CD4-positive, alpha-beta memory T cell (primary cell): Measurements from ENCODE around the gene KMT2B. TPM values are rescaled to one million over a fixed set of nuclear protein-coding genes. Genes with fewer than 3 reads are reported as not detected.
A peak's percentile ranks its signal among the peaks of the same experiment; 100 is the strongest.

Experiments used
- CTCF ChIA-PET: fragments of 350-600 bp; sonication (Branson Sonifier 250); formaldehyde crosslinking; loops from one replicate; lab custom pipeline; 2021; ENCODE audit warnings: inconsistent platforms; ENCODE audit not compliant: partially characterized antibody; lab: Charles Lee
- POLR2A ChIA-PET: fragments of 350-600 bp; sonication (Branson Sonifier 250); formaldehyde crosslinking; loops from one replicate; lab custom pipeline; 2021; ENCODE audit not compliant: partially characterized antibody; lab: Charles Lee
- DNase-seq, 5 donors: peaks; one replicate each; pipeline versions ENCODE4 v3.0.0 to v3.0.0-alpha.2; 2020 to 2022; ENCODE audit warnings: mixed read lengths in 1 of 5
- H3K27ac ChIP-seq: one replicate; pipeline ENCODE4 v1.7.0; 2013; ENCODE audit warnings: low read depth, low read length
- H3K27me3 ChIP-seq: 2 replicates; pipeline ENCODE4 v1.7.0; 2013; ENCODE audit warnings: mild to moderate bottlenecking, low read length, moderate library complexity; ENCODE audit not compliant: insufficient read depth
- H3K36me3 ChIP-seq: 2 replicates; pipeline ENCODE4 v1.7.0; 2013; ENCODE audit warnings: mild to moderate bottlenecking, low read length, moderate library complexity; ENCODE audit not compliant: insufficient read depth
- H3K4me1 ChIP-seq: 2 replicates; pipeline ENCODE4 v1.7.0; 2013; ENCODE audit warnings: mild to moderate bottlenecking, low read length, moderate library complexity; ENCODE audit not compliant: insufficient read depth
- H3K4me3 ChIP-seq, 2 donors: one replicate each; pipeline ENCODE4 v1.7.0; 2013; ENCODE audit warnings: low read length in 2 of 2, mild to moderate bottlenecking in 1 of 2
- H3K9me3 ChIP-seq, 2 donors: one replicate each; pipeline ENCODE4 v1.7.0; 2013; ENCODE audit warnings: low read length in 2 of 2, control low read depth in 1 of 2; ENCODE audit not compliant: control insufficient read depth in 1 of 2
- H3K27ac Mint-ChIP-seq, 7 donors: one replicate each; pipeline ENCODE4 v1.8.0; 2020 to 2021; ENCODE audit warnings: mixed read lengths in 7 of 7, mild to moderate bottlenecking in 6 of 7, inconsistent platforms in 3 of 7, moderate library complexity in 3 of 7
- H3K27me3 Mint-ChIP-seq, 2 donors: one replicate each; pipeline ENCODE4 v1.8.0; 2020 to 2021; ENCODE audit warnings: mixed read lengths in 2 of 2
- H3K36me3 Mint-ChIP-seq, 2 donors: one replicate each; pipeline ENCODE4 v1.8.0; 2020 to 2021; ENCODE audit warnings: mixed read lengths in 2 of 2, inconsistent platforms in 1 of 2, mild to moderate bottlenecking in 1 of 2
- H3K4me1 Mint-ChIP-seq, 4 donors: one replicate each; pipeline ENCODE4 v1.8.0; 2020 to 2021; ENCODE audit warnings: mixed read lengths in 4 of 4, mild to moderate bottlenecking in 1 of 4
- H3K4me3 Mint-ChIP-seq, 8 donors: one replicate each; pipeline ENCODE4 v1.8.0; 2020 to 2021; ENCODE audit warnings: mixed read lengths in 8 of 8, mild to moderate bottlenecking in 7 of 8, moderate library complexity in 6 of 8, inconsistent platforms in 3 of 8
- H3K9me3 Mint-ChIP-seq, 8 donors: one replicate each; pipeline ENCODE4 v1.8.0; 2020 to 2021; ENCODE audit warnings: mixed read lengths in 8 of 8, mild to moderate bottlenecking in 5 of 8, inconsistent platforms in 3 of 8, moderate library complexity in 1 of 8
- intact Hi-C: fragments of 100-400 bp; cut with micrococcal nuclease; formaldehyde crosslinking; loops from one replicate; pipeline ENCODE4 v1.15.1; 2023
- polyA plus RNA-seq, 2 donors: library from polyadenylated mRNA; unstranded; fragments of 300-500 nt; fragmentation: Illumina TruSeq; gene quantifications; one replicate each; pipeline ENCODE4 v1.2.3, GENCODE V29; 2021
- total RNA-seq, 2 experiments: library from RNA; stranded (reverse); gene quantifications; one replicate each; pipeline ENCODE4 v1.2.3, GENCODE V29; 2021

The KMT2B gene
- total and polyA plus RNA-seq, 4 experiments from 2014 or later = 2.8 to 84.3 (median 83.4) TPM; not detected in 1

- no peak within 1 kb of the TSS for H3K27ac ChIP-seq
Measured at GRCh38 chr19:35775298-35776101, 57.7 kb downstream of the KMT2B start, which contains the start of gene ARHGAP33. ARHGAP33 (plus strand) TSS chr19:35775564; CDS start chr19:35775659, 95 bp downstream.

GRCh38 chr19:35776102-35776788, 58.4 kb downstream of the KMT2B start:
- CTCF ChIA-PET = interaction anchor here (1.1 kb wide), 1 partner anchor 84 kb away, joined by 4 read pairs; no protein-coding TSS in a partner anchor
- peaks cover 15% of the 10 kb centered on the region for H3K4me1 ChIP-seq

More at GRCh38 chr19:35775298-35776101, 57.7 kb downstream of the KMT2B start, which contains the start of gene ARHGAP33:
- Mint-ChIP-seq H3K9me3 (no peaks in the 10 kb centered on the region), H3K27ac (peak within 1 kb of the TSS; percentile 46 to 87 (median 72)), H3K4me1 (peaks cover 11 to 37% (median 20%) of the 10 kb centered on the region in 4 donors), H3K27me3 (no peaks in the 10 kb centered on the region), H3K36me3 (peaks cover 0 to 11% of the 10 kb centered on the region in 2 donors), H3K4me3 (peak within 1 kb of the TSS; percentile 79 to 95 (median 87))
- Histone ChIP-seq H3K4me3 (peak within 1 kb of the TSS; percentile 21 to 65), H3K4me1 (peaks cover 15% of the 10 kb centered on the region), H3K36me3 (no peaks in the 10 kb centered on the region), H3K27me3 (no peaks in the 10 kb centered on the region), H3K9me3 (no peaks in the 10 kb centered on the region)
- ChIA-PET POLR2A (no interaction called here), CTCF (no interaction called here)
- peak; percentile 97 to 98 (median 98) for DNase-seq
- intact Hi-C loops = loop anchor here (1.0 to 2.0 kb wide), 5 partner anchors 17 to 82 kb away; partner anchors contain the start of genes LIN37, PROSER3, PSENEN and U2AF1L4

GRCh38 chr19:35777086-35777841, 59.5 kb downstream of the KMT2B start:
- peak overlapping the region; percentile 29 to 80 (median 62) for H3K4me3 Mint-ChIP-seq
- H3K9me3 ChIP-seq = no peaks in the 10 kb centered on the region
- no peaks in the 10 kb centered on the region for H3K27me3 Mint-ChIP-seq
- no peaks in the 10 kb centered on the region for H3K27me3 ChIP-seq
- no peak overlapping the region for H3K4me3 ChIP-seq
- H3K27ac ChIP-seq = no peak overlapping the region
- H3K4me1 Mint-ChIP-seq = peaks cover 11 to 37% (median 20%) of the 10 kb centered on the region in 4 donors
- CTCF ChIA-PET = interaction anchor here (1.1 kb wide), 1 partner anchor 85 kb away, joined by 4 read pairs; no protein-coding TSS in a partner anchor
- no peaks in the 10 kb centered on the region for H3K9me3 Mint-ChIP-seq
- peaks cover 8% of the 10 kb centered on the region for H3K36me3 ChIP-seq
- peak overlapping the region in 3 of 7 donors; percentile 2 to 48 (median 39) for H3K27ac Mint-ChIP-seq
- DNase-seq = peak in 1 of 5 donors; percentile 5
- intact Hi-C loops = no loop called here
- POLR2A ChIA-PET = interaction anchor here (0.7 to 1.4 kb wide), 2 partner anchors 32 to 37 kb away, joined by 3 read pairs; partner anchors contain the start of genes PSENEN and U2AF1L4
- peaks cover 15% of the 10 kb centered on the region for H3K4me1 ChIP-seq
- peaks cover 0 to 19% of the 10 kb centered on the region in 2 donors for H3K36me3 Mint-ChIP-seq

More at GRCh38 chr19:35776102-35776788, 58.4 kb downstream of the KMT2B start:
- H3K27me3 Mint-ChIP-seq = no peaks in the 10 kb centered on the region
- H3K27me3 ChIP-seq = no peaks in the 10 kb centered on the region
- H3K4me3 ChIP-seq = peak overlapping the region in 1 of 2 donors; percentile 21
- DNase-seq = no peak
- H3K4me3 Mint-ChIP-seq = peak overlapping the region; percentile 66 to 80 (median 75)
- H3K27ac Mint-ChIP-seq = peak overlapping the region in 4 of 7 donors; percentile 39 to 78 (median 64)
- H3K36me3 Mint-ChIP-seq = peaks cover 0 to 13% of the 10 kb centered on the region in 2 donors
- H3K36me3 ChIP-seq = peaks cover 2% of the 10 kb centered on the region
- H3K9me3 Mint-ChIP-seq = no peaks in the 10 kb centered on the region
- no peaks in the 10 kb centered on the region for H3K9me3 ChIP-seq
- peaks cover 11 to 37% (median 20%) of the 10 kb centered on the region in 4 donors for H3K4me1 Mint-ChIP-seq
- no peak overlapping the region for H3K27ac ChIP-seq
- POLR2A ChIA-PET = interaction anchor here (0.7 kb wide), 1 partner anchor 31 kb away, joined by 3 read pairs; the partner anchor contains the start of genes PSENEN and U2AF1L4
- intact Hi-C loops = no loop called here

GRCh38 chr19:35777961-35778360, 60.2 kb downstream of the KMT2B start:
- peaks cover 15% of the 10 kb centered on the region for H3K4me1 ChIP-seq
- intact Hi-C loops = no loop called here
- DNase-seq = no peak
- Mint-ChIP-seq H3K27ac (peak overlapping the region in 1 of 7 donors; percentile 80), H3K36me3 (peaks cover 3 to 21% of the 10 kb centered on the region in 2 donors), H3K4me3 (peak overlapping the region in 5 of 8 donors; percentile 15 to 54 (median 35)), H3K4me1 (peaks cover 11 to 36% (median 20%) of the 10 kb centered on the region in 4 donors), H3K27me3 (no peaks in the 10 kb centered on the region), H3K9me3 (no peaks in the 10 kb centered on the region)
- no peaks in the 10 kb centered on the region for H3K9me3 ChIP-seq
- H3K27me3 ChIP-seq = no peaks in the 10 kb centered on the region
- POLR2A ChIA-PET = interaction anchor here (1.4 kb wide), 1 partner anchor 38 kb away, joined by 3 read pairs; no protein-coding TSS in a partner anchor
- CTCF ChIA-PET = no interaction called here
- H3K36me3 ChIP-seq = peaks cover 8% of the 10 kb centered on the region
- H3K4me3 ChIP-seq = no peak overlapping the region
- H3K27ac ChIP-seq = no peak overlapping the region

- Histone ChIP-seq H3K9me3 (no peaks in the 10 kb centered on the region), H3K27me3 (no peaks in the 10 kb centered on the region), H3K4me1 (peaks cover 15% of the 10 kb centered on the region), H3K27ac (no peak overlapping the region), H3K4me3 (no peak overlapping the region), H3K36me3 (peaks cover 8% of the 10 kb centered on the region)
- ChIA-PET CTCF (no interaction called here), POLR2A (no interaction called here)
- intact Hi-C loops = no loop called here
- no peak overlapping the region for H3K27ac Mint-ChIP-seq
- H3K4me1 Mint-ChIP-seq = peaks cover 11 to 33% (median 21%) of the 10 kb centered on the region in 4 donors
- H3K36me3 Mint-ChIP-seq = peaks cover 7 to 24% of the 10 kb centered on the region in 2 donors
- H3K4me3 Mint-ChIP-seq = no peak overlapping the region
- H3K27me3 Mint-ChIP-seq = no peaks in the 10 kb centered on the region
- H3K9me3 Mint-ChIP-seq = no peaks in the 10 kb centered on the region
- no peak for DNase-seq
Measured at GRCh38 chr19:35779033-35779432, 61.2 kb downstream of the KMT2B start.

GRCh38 chr19:35780058-35780457, 62.3 kb downstream of the KMT2B start:
- Histone ChIP-seq H3K27me3 (no peaks in the 10 kb centered on the region), H3K9me3 (no peaks in the 10 kb centered on the region), H3K4me1 (peaks cover 8% of the 10 kb centered on the region), H3K27ac (no peak overlapping the region), H3K36me3 (peaks cover 8% of the 10 kb centered on the region), H3K4me3 (no peak overlapping the region)
- no peak for DNase-seq
- Mint-ChIP-seq H3K27me3 (no peaks in the 10 kb centered on the region), H3K9me3 (no peaks in the 10 kb centered on the region), H3K4me1 (peaks cover 8 to 23% (median 13%) of the 10 kb centered on the region in 4 donors), H3K36me3 (peaks cover 7 to 24% of the 10 kb centered on the region in 2 donors), H3K27ac (no peak overlapping the region), H3K4me3 (no peak overlapping the region)
- CTCF ChIA-PET = no interaction called here
- intact Hi-C loops = no loop called here
- POLR2A ChIA-PET = no interaction called here
